OCI-LY1 (cell line): Measurements from ENCODE around the gene ARHGAP27.
"Not testable (repeated sequence)": the region's sequence is repeated elsewhere in the genome, so short reads cannot be mapped to it uniquely, and the experiment has no call there.

Experiments used
- EZH2 ChIP-seq: fragments of 200-600 bp; sonication (generic), shearing (Covaris generic); IDR thresholded peaks from 2 replicates; pipeline ENCODE4 v1.8.0; 2017; ENCODE audit warnings: borderline replicate concordance, mixed run types, mild to moderate bottlenecking, antibody characterized with exemption, low read length, moderate library complexity, mixed read lengths
- TF ChIP-seq, protein P1 (sequence below): fragments of 200-600 bp; sonication (generic), shearing (Covaris generic); IDR thresholded peaks from 2 replicates; pipeline ENCODE4 v1.5.1; 2017; ENCODE audit warnings: mild to moderate bottlenecking, antibody characterized with exemption, low read length, moderate library complexity, mixed read lengths

DNA sequence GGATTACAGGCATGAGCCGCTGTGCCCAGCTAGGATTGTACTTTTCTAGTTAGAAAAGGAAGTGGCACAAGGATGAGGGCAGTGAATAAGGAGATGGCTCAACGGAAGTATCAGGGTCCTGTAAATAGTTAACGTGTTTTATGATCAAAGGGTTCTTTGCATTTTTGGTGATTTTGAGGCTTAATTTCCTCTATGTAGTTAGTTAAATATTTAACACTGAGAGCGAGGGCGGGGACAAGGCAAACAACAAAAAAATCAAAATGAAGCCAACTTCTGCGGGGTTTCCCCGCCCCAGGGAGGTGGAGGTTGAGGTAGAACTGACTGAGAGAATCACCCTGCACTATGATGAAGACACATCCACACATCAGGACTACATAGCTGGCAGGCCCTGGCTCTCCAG lies 15.4 kb upstream of the ARHGAP27 start:
- not testable (repeated sequence) for TF ChIP-seq EZH2
- TF ChIP-seq, protein P1, sequence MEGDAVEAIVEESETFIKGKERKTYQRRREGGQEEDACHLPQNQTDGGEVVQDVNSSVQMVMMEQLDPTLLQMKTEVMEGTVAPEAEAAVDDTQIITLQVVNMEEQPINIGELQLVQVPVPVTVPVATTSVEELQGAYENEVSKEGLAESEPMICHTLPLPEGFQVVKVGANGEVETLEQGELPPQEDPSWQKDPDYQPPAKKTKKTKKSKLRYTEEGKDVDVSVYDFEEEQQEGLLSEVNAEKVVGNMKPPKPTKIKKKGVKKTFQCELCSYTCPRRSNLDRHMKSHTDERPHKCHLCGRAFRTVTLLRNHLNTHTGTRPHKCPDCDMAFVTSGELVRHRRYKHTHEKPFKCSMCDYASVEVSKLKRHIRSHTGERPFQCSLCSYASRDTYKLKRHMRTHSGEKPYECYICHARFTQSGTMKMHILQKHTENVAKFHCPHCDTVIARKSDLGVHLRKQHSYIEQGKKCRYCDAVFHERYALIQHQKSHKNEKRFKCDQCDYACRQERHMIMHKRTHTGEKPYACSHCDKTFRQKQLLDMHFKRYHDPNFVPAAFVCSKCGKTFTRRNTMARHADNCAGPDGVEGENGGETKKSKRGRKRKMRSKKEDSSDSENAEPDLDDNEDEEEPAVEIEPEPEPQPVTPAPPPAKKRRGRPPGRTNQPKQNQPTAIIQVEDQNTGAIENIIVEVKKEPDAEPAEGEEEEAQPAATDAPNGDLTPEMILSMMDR: not testable (repeated sequence)
